ENCODE data around the gene ATF6.

Gene ATF6, protein sequence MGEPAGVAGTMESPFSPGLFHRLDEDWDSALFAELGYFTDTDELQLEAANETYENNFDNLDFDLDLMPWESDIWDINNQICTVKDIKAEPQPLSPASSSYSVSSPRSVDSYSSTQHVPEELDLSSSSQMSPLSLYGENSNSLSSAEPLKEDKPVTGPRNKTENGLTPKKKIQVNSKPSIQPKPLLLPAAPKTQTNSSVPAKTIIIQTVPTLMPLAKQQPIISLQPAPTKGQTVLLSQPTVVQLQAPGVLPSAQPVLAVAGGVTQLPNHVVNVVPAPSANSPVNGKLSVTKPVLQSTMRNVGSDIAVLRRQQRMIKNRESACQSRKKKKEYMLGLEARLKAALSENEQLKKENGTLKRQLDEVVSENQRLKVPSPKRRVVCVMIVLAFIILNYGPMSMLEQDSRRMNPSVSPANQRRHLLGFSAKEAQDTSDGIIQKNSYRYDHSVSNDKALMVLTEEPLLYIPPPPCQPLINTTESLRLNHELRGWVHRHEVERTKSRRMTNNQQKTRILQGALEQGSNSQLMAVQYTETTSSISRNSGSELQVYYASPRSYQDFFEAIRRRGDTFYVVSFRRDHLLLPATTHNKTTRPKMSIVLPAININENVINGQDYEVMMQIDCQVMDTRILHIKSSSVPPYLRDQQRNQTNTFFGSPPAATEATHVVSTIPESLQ

DNA sequence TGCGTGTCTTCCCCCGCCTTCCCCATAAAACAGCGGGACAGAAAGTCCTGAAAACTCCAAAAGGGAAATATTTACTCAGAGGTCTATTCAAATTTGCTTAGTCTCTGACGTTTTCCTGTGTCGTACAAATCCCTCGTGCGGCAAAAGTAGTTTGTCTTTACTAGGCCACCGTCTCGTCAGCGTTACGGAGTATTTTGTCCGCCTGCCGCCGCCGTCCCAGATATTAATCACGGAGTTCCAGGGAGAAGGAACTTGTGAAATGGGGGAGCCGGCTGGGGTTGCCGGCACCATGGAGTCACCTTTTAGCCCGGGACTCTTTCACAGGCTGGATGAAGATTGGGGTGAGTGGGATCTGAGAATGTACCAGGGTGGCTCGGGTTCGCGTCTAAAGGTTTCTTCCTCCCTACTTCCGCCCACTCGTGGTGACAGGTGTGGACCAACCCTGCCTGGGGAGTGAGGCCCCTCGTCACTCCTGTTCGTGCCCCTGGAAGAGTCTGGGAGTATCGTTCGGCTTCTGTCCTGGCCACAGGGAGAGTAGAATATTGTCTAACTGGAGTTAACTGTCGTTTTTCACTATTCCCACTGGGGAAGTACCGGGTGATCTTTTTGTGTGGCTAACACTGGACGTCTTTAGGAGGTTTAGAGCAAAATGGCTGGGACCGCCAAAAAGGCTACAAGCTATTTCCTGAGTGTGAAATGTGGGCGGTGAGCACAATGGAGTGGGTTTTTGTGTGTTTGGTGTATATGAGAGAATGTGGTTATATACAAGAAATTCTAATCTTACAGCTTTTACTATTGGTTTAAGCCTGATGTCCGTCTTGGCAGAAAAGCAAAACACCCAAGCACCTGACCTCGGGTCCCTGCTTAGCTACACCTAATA lies at the start of gene ATF6:
TSS of gene ATF6 (plus strand) at position 219 of the 880 bp plus-strand sequence. CDS start at position 260, 41 bp downstream.
- peak within 1 kb of the TSS; percentile 73 for H3K27ac ChIP-seq (ENCODE audit: poor library complexity, severe bottlenecking)
- H3K27me3 ChIP-seq (ENCODE audit: insufficient read depth, poor library complexity, severe bottlenecking) = no peaks in the 10 kb centered on the region
- H3K4me1 ChIP-seq (ENCODE audit: insufficient read depth, poor library complexity, severe bottlenecking) = peaks cover 3% of the 10 kb centered on the region
- H3K9me3 ChIP-seq (ENCODE audit: severe bottlenecking) = no peaks in the 10 kb centered on the region
- no peaks in the 10 kb centered on the region for H3K36me3 ChIP-seq (ENCODE audit: low read depth)
- DNase-seq (ENCODE audit: low spot score) (peak; percentile 78), ATAC-seq (ENCODE audit: low read depth) (peak; percentile 66)
- TF ChIP-seq, protein P1, sequence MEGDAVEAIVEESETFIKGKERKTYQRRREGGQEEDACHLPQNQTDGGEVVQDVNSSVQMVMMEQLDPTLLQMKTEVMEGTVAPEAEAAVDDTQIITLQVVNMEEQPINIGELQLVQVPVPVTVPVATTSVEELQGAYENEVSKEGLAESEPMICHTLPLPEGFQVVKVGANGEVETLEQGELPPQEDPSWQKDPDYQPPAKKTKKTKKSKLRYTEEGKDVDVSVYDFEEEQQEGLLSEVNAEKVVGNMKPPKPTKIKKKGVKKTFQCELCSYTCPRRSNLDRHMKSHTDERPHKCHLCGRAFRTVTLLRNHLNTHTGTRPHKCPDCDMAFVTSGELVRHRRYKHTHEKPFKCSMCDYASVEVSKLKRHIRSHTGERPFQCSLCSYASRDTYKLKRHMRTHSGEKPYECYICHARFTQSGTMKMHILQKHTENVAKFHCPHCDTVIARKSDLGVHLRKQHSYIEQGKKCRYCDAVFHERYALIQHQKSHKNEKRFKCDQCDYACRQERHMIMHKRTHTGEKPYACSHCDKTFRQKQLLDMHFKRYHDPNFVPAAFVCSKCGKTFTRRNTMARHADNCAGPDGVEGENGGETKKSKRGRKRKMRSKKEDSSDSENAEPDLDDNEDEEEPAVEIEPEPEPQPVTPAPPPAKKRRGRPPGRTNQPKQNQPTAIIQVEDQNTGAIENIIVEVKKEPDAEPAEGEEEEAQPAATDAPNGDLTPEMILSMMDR (IDR thresholded peaks at IDR 0.05; ENCODE audit: poor library complexity, severe bottlenecking) = no peak
- peak within 1 kb of the TSS; percentile 58 for H3K4me3 ChIP-seq (ENCODE audit: severe bottlenecking)

DNA sequence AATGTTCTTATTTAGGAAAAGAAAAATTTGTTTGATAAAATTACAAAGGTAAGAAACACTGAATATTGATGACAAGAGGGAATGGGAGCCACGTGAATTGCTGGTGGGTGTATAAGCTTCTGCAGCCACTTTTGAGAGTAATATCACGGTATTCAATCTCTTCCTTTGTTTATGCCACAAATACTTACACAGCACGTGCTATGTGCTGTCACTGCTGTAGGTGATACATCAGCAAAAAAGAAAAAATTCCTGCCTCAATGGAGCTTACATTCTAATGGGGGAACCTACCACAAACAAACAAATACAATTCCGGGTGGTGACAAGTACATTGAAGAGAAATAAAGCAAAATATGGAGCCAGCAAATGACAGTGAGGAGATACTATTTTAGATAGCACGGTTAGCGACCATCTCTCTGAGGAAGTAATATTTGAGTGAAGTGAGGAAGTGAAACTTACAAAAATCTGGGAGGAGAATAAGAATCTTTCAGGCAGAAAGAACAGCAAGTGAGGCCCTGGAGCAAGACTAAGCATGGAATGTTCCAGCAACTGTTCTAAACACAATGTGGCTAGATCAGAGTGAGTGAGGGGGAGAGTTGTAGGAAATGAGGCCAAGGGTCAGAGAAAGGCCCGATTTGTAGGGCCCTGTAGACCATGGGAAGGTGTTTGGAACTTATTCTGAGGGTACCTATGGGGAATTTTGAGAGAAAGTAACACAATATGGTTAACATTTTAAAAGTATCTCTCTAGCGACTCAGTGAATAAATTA lies 47.4 kb upstream of the ATF6 start:
- Histone ChIP-seq H3K9me3 (ENCODE audit: severe bottlenecking) (no peaks in the 10 kb centered on the region), H3K27me3 (ENCODE audit: insufficient read depth, poor library complexity, severe bottlenecking) (no peaks in the 10 kb centered on the region), H3K36me3 (ENCODE audit: low read depth) (no peaks in the 10 kb centered on the region), H3K27ac (ENCODE audit: poor library complexity, severe bottlenecking) (no peak overlapping the region), H3K4me3 (ENCODE audit: severe bottlenecking) (no peak overlapping the region), H3K4me1 (ENCODE audit: insufficient read depth, poor library complexity, severe bottlenecking) (peaks cover 10% of the 10 kb centered on the region)
- TF ChIP-seq, protein P1 (IDR thresholded peaks at IDR 0.05; ENCODE audit: poor library complexity, severe bottlenecking) = no peak
- DNase-seq (ENCODE audit: low spot score) (no peak), ATAC-seq (ENCODE audit: low read depth) (no peak)

DNA sequence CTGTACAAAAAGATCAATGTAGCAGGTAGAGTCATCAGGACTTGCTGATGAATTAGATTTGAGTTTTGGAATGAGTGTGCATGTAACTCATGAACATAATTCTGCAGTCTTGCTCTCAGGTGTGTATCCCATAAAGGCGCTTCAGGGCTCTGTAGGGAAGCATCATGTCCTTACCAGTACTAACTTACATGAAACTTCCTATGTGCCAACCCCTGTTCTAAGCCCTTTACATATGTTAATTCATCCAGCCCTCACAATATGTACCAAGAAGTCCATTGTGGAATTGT lies 46.9 kb upstream of the ATF6 start:
- Histone ChIP-seq H3K36me3 (ENCODE audit: low read depth) (no peaks in the 10 kb centered on the region), H3K27ac (ENCODE audit: poor library complexity, severe bottlenecking) (no peak overlapping the region), H3K4me3 (ENCODE audit: severe bottlenecking) (no peak overlapping the region), H3K4me1 (ENCODE audit: insufficient read depth, poor library complexity, severe bottlenecking) (peaks cover 10% of the 10 kb centered on the region), H3K9me3 (ENCODE audit: severe bottlenecking) (no peaks in the 10 kb centered on the region), H3K27me3 (ENCODE audit: insufficient read depth, poor library complexity, severe bottlenecking) (no peaks in the 10 kb centered on the region)
- DNase-seq (ENCODE audit: low spot score) = no peak
- ATAC-seq (ENCODE audit: low read depth) = no peak
- TF ChIP-seq, protein P1 (IDR thresholded peaks at IDR 0.05; ENCODE audit: poor library complexity, severe bottlenecking) = no peak

DNA sequence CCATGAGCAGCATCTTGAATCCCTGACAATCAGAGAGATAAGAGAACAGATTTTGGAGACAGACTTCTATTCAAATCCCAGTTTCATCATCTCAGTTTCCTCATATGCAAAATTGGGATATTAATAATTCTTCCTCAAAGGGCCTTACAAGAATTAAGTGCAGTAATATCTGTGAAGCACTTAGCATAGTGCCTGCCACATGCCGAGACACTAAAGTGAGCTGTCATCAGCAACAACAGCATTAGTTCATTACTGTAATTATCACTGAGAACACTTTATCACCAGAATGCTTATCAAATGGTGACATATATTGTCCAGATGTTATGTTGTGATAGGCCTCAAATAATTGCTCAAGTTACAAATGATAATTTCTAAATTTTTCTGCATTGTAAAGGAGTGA lies 45.7 kb upstream of the ATF6 start:
- DNase-seq (ENCODE audit: low spot score) = no peak
- H3K9me3 ChIP-seq (ENCODE audit: severe bottlenecking) = no peaks in the 10 kb centered on the region
- H3K4me3 ChIP-seq (ENCODE audit: severe bottlenecking) = no peak overlapping the region
- H3K36me3 ChIP-seq (ENCODE audit: low read depth) = no peaks in the 10 kb centered on the region
- no peaks in the 10 kb centered on the region for H3K27me3 ChIP-seq (ENCODE audit: insufficient read depth, poor library complexity, severe bottlenecking)
- ATAC-seq (ENCODE audit: low read depth) = no peak
- H3K4me1 ChIP-seq (ENCODE audit: insufficient read depth, poor library complexity, severe bottlenecking) = peaks cover 10% of the 10 kb centered on the region
- TF ChIP-seq, protein P1 (IDR thresholded peaks at IDR 0.05; ENCODE audit: poor library complexity, severe bottlenecking) = no peak
- H3K27ac ChIP-seq (ENCODE audit: poor library complexity, severe bottlenecking) = no peak overlapping the region

All from RWPE2 (cell line).